ENCODE results near the gene KISS1R.

Gene KISS1R

GRCh38 chr19:918152-918437 lies 962 bp downstream of the KISS1R start:
- H2AFZ ChIP-seq = no peak overlapping the region
- no peak overlapping the region for H3K27ac ChIP-seq
- H3K4me1 ChIP-seq = no peaks in the 10 kb centered on the region
- no peak overlapping the region for H3K4me3 ChIP-seq (ENCODE audit: low read depth, low read length)
- no peaks in the 10 kb centered on the region for H3K27me3 ChIP-seq (ENCODE audit: control insufficient read depth, insufficient read depth, low read length)
- H3K9ac ChIP-seq = no peak overlapping the region
- H3K9me3 ChIP-seq (ENCODE audit: control insufficient read depth, low read length) = no peaks in the 10 kb centered on the region
- H3K79me2 ChIP-seq = peaks cover 2% of the 10 kb centered on the region
- TF ChIP-seq CTCF (IDR thresholded peaks at IDR 0.05) = no peak
- H3K4me2 ChIP-seq (ENCODE audit: low read length) = peak overlapping the region; percentile 24
- H3K36me3 ChIP-seq (ENCODE audit: control insufficient read depth, insufficient read depth, low read length) = no peaks in the 10 kb centered on the region

GRCh38 chr19:918481-919198 lies 1.5 kb downstream of the KISS1R start:
- Histone ChIP-seq H3K9ac (no peak overlapping the region), H2AFZ (no peak overlapping the region), H3K4me3 (ENCODE audit: low read depth, low read length) (no peak overlapping the region), H3K27me3 (ENCODE audit: control insufficient read depth, insufficient read depth, low read length) (no peaks in the 10 kb centered on the region), H3K27ac (no peak overlapping the region), H3K9me3 (ENCODE audit: control insufficient read depth, low read length) (no peaks in the 10 kb centered on the region), H3K4me1 (no peaks in the 10 kb centered on the region), H3K36me3 (ENCODE audit: control insufficient read depth, insufficient read depth, low read length) (no peaks in the 10 kb centered on the region), H3K79me2 (peaks cover 1% of the 10 kb centered on the region), H3K4me2 (ENCODE audit: low read length) (peak overlapping the region; percentile 63)
- no peak for TF ChIP-seq CTCF (IDR thresholded peaks at IDR 0.05)

GRCh38 chr19:919199-920050 lies 2.3 kb downstream of the KISS1R start:
- Histone ChIP-seq H3K9me3 (ENCODE audit: control insufficient read depth, low read length) (no peaks in the 10 kb centered on the region), H3K36me3 (ENCODE audit: control insufficient read depth, insufficient read depth, low read length) (no peaks in the 10 kb centered on the region), H3K27ac (no peak overlapping the region), H3K27me3 (ENCODE audit: control insufficient read depth, insufficient read depth, low read length) (no peaks in the 10 kb centered on the region), H3K79me2 (no peaks in the 10 kb centered on the region), H3K4me2 (ENCODE audit: low read length) (peak overlapping the region; percentile 63), H2AFZ (peak overlapping the region; percentile 16), H3K4me3 (ENCODE audit: low read depth, low read length) (peak overlapping the region; percentile 5), H3K4me1 (no peaks in the 10 kb centered on the region), H3K9ac (no peak overlapping the region)
- no peak for TF ChIP-seq CTCF (IDR thresholded peaks at IDR 0.05)

GRCh38 chr19:920051-920864 lies 3.1 kb downstream of the KISS1R start:
- Histone ChIP-seq H3K27ac (no peak overlapping the region), H3K79me2 (no peaks in the 10 kb centered on the region), H3K4me3 (ENCODE audit: low read depth, low read length) (peak overlapping the region; percentile 5), H3K9me3 (ENCODE audit: control insufficient read depth, low read length) (no peaks in the 10 kb centered on the region), H3K4me1 (no peaks in the 10 kb centered on the region), H2AFZ (peak overlapping the region; percentile 16), H3K36me3 (ENCODE audit: control insufficient read depth, insufficient read depth, low read length) (no peaks in the 10 kb centered on the region), H3K9ac (no peak overlapping the region), H3K27me3 (ENCODE audit: control insufficient read depth, insufficient read depth, low read length) (no peaks in the 10 kb centered on the region), H3K4me2 (ENCODE audit: low read length) (peak overlapping the region; percentile 63)
- no peak for TF ChIP-seq CTCF (IDR thresholded peaks at IDR 0.05)

All from parathyroid adenoma (tissue), 2 donors.